ENCODE results near the gene TRIM47. TPM values are rescaled to one million over a fixed set of nuclear protein-coding genes. Genes with fewer than 3 reads are reported as not detected.

TRIM47 gene
- total RNA-seq, 1 experiment from 2014 or later = 125 TPM

GRCh38 chr17:75856062-75856756 is 22.2 kb downstream of the TRIM47 start:
- Histone ChIP-seq H3K27ac (ENCODE audit: low read length) (peak overlapping the region; percentile 88), H3K4me1 (ENCODE audit: control insufficient read depth, insufficient read depth, low read length) (peaks cover 19% of the 10 kb centered on the region), H3K36me3 (ENCODE audit: control insufficient read depth, insufficient read depth, low read length) (no peaks in the 10 kb centered on the region; the same call in 1 of the 2 replicates), H3K9me3 (ENCODE audit: control insufficient read depth, insufficient read depth, low read depth, low read length) (no peaks in the 10 kb centered on the region), H3K27me3 (ENCODE audit: control insufficient read depth, insufficient read depth, low read length) (no peaks in the 10 kb centered on the region), H3K4me3 (ENCODE audit: low read depth in 2 of 2, low read length in 2 of 2) (peak overlapping the region; percentile 91 to 97)
- TSS peak; percentile 95 for BruUV-seq (replicated peaks)
- in situ Hi-C loops (cut with HindIII; ENCODE audit: low pct_unique_long_range_greater_than_20kb, low sequenced_read_pairs) (no loop called here), intact Hi-C loops (cut with micrococcal nuclease; ENCODE audit: unreplicated experiment) (no loop called here)
- DNase-seq (ENCODE audit: low read depth, low spot score) (no peak), ATAC-seq (peak; percentile 56; the same call in 1 of the 2 replicates)
- ChIA-PET POLR2A (interaction anchor here (1.0 to 1.2 kb wide), 2 partner anchors 17 to 21 kb away, joined by 4 read pairs; no protein-coding TSS in a partner anchor), CTCF (interaction anchor here (0.8 to 1.8 kb wide), 4 partner anchors 8 to 106 kb away, joined by 3 to 22 read pairs (median 4); no protein-coding TSS in a partner anchor)
- TF ChIP-seq POLR2AphosphoS5 (IDR thresholded peaks at IDR 0.05; ENCODE audit: low read depth, low read length) (no peak), CTCF (IDR thresholded peaks at IDR 0.05) (peak; percentile 54)

GRCh38 chr17:75855310-75856061 is 22.9 kb downstream of the TRIM47 start, which contains the start of gene WBP2:
TSS of gene WBP2 (minus strand) at chr17:75855335. CDS start at chr17:75855297, 38 bp downstream.
- Histone ChIP-seq H3K27ac (ENCODE audit: low read length) (peak within 1 kb of the TSS; percentile 88), H3K9me3 (ENCODE audit: control insufficient read depth, insufficient read depth, low read depth, low read length) (no peaks in the 10 kb centered on the region), H3K4me3 (ENCODE audit: low read depth in 2 of 2, low read length in 2 of 2) (peak within 1 kb of the TSS; percentile 91 to 97), H3K36me3 (ENCODE audit: control insufficient read depth, insufficient read depth, low read length) (no peaks in the 10 kb centered on the region; the same call in 1 of the 2 replicates), H3K4me1 (ENCODE audit: control insufficient read depth, insufficient read depth, low read length) (peaks cover 19% of the 10 kb centered on the region), H3K27me3 (ENCODE audit: control insufficient read depth, insufficient read depth, low read length) (no peaks in the 10 kb centered on the region)
- TF ChIP-seq CTCF (IDR thresholded peaks at IDR 0.05) (peak; percentile 81), POLR2AphosphoS5 (IDR thresholded peaks at IDR 0.05; ENCODE audit: low read depth, low read length) (peak; percentile 85), REST (IDR thresholded peaks at IDR 0.05; ENCODE audit: insufficient read depth in 1 of 2, low read depth in 2 of 2, low read length in 1 of 2) (0 out of 4 replicates have a peak, but pooled peaks of 1 of the 2 experiments have one; percentile 40), TCF7L2 (IDR thresholded peaks at IDR 0.05; ENCODE audit: low read depth, low read length) (no peak), SIN3A (IDR thresholded peaks at IDR 0.05; ENCODE audit: borderline replicate concordance, insufficient read depth, low read depth, low read length) (peak; percentile 93)
- DNase-seq (ENCODE audit: low read depth, low spot score) (peak; percentile 99), ATAC-seq (peak; percentile 96)
- in situ Hi-C loops (cut with HindIII; ENCODE audit: low pct_unique_long_range_greater_than_20kb, low sequenced_read_pairs) (no loop called here), intact Hi-C loops (cut with micrococcal nuclease; ENCODE audit: unreplicated experiment) (no loop called here)
- CTCF ChIA-PET = interaction anchor here (0.6 to 1.8 kb wide), 7 partner anchors 7 to 222 kb away, joined by 3 to 22 read pairs (median 4); partner anchors contain the start of gene SMIM5
- POLR2A ChIA-PET = interaction anchor here (0.5 to 1.4 kb wide), 6 partner anchors 16 to 78 kb away, joined by 3 to 6 read pairs (median 4); a partner anchor contains a TSS
- no TSS peak for BruUV-seq (replicated peaks)
